ENCODE measurements around the gene METTL23.

METTL23 gene

GRCh38 chr17:76702076-76702475, 24.6 kb upstream of the METTL23 start:
- Histone ChIP-seq H3F3A (ENCODE audit: low read depth) (no peaks in the 10 kb centered on the region), H3K9me3 (ENCODE audit: insufficient read depth, low read depth, low read length) (no peaks in the 10 kb centered on the region), H3K9me2 (replicated peaks; ENCODE audit: low read depth, low read length) (no peaks in the 10 kb centered on the region), H3K27me3 (ENCODE audit: insufficient read depth, low read length, poor library complexity, severe bottlenecking) (no peaks in the 10 kb centered on the region), H3K4me3 (ENCODE audit: low read length, poor library complexity, severe bottlenecking) (no peak overlapping the region), H3K9ac (ENCODE audit: low read depth, low read length, poor library complexity, severe bottlenecking) (no peak overlapping the region), H3K79me2 (ENCODE audit: insufficient read depth, low read length) (no peaks in the 10 kb centered on the region), H3K4me2 (ENCODE audit: low read depth, low read length, poor library complexity, severe bottlenecking) (no peak overlapping the region), H3K36me3 (ENCODE audit: insufficient read depth, low read length) (no peaks in the 10 kb centered on the region), H2AFZ (ENCODE audit: low read length) (no peak overlapping the region), H3K4me1 (ENCODE audit: insufficient read depth, low read length, poor library complexity, severe bottlenecking) (no peaks in the 10 kb centered on the region), H4K20me1 (ENCODE audit: insufficient read depth, low read length, poor library complexity, severe bottlenecking) (no peaks in the 10 kb centered on the region)
- TF ChIP-seq, protein P1, sequence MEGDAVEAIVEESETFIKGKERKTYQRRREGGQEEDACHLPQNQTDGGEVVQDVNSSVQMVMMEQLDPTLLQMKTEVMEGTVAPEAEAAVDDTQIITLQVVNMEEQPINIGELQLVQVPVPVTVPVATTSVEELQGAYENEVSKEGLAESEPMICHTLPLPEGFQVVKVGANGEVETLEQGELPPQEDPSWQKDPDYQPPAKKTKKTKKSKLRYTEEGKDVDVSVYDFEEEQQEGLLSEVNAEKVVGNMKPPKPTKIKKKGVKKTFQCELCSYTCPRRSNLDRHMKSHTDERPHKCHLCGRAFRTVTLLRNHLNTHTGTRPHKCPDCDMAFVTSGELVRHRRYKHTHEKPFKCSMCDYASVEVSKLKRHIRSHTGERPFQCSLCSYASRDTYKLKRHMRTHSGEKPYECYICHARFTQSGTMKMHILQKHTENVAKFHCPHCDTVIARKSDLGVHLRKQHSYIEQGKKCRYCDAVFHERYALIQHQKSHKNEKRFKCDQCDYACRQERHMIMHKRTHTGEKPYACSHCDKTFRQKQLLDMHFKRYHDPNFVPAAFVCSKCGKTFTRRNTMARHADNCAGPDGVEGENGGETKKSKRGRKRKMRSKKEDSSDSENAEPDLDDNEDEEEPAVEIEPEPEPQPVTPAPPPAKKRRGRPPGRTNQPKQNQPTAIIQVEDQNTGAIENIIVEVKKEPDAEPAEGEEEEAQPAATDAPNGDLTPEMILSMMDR (conservative IDR thresholded peaks at IDR 0.05; ENCODE audit: low read length), result no peak
- TF ChIP-seq EZH2phosphoT487 (IDR thresholded peaks at IDR 0.05; ENCODE audit: borderline replicate concordance), result no peak

GRCh38 chr17:76702941-76703637, 23.6 kb upstream of the METTL23 start:
- TF ChIP-seq EZH2phosphoT487 (IDR thresholded peaks at IDR 0.05; ENCODE audit: borderline replicate concordance), result no peak
- TF ChIP-seq, protein P1 (conservative IDR thresholded peaks at IDR 0.05; ENCODE audit: low read length), result no peak
- Histone ChIP-seq H3K9ac (ENCODE audit: low read depth, low read length, poor library complexity, severe bottlenecking) (no peak overlapping the region), H3K9me3 (ENCODE audit: insufficient read depth, low read depth, low read length) (no peaks in the 10 kb centered on the region), H3K4me3 (ENCODE audit: low read length, poor library complexity, severe bottlenecking) (no peak overlapping the region), H3K4me1 (ENCODE audit: insufficient read depth, low read length, poor library complexity, severe bottlenecking) (no peaks in the 10 kb centered on the region), H2AFZ (ENCODE audit: low read length) (no peak overlapping the region), H3K9me2 (replicated peaks; ENCODE audit: low read depth, low read length) (no peaks in the 10 kb centered on the region), H3K27me3 (ENCODE audit: insufficient read depth, low read length, poor library complexity, severe bottlenecking) (no peaks in the 10 kb centered on the region), H4K20me1 (ENCODE audit: insufficient read depth, low read length, poor library complexity, severe bottlenecking) (no peaks in the 10 kb centered on the region), H3K36me3 (ENCODE audit: insufficient read depth, low read length) (no peaks in the 10 kb centered on the region), H3F3A (ENCODE audit: low read depth) (no peaks in the 10 kb centered on the region), H3K79me2 (ENCODE audit: insufficient read depth, low read length) (no peaks in the 10 kb centered on the region), H3K4me2 (ENCODE audit: low read depth, low read length, poor library complexity, severe bottlenecking) (no peak overlapping the region)

- Histone ChIP-seq H3K9ac (ENCODE audit: low read depth, low read length, poor library complexity, severe bottlenecking) (no peak overlapping the region), H3K79me2 (ENCODE audit: insufficient read depth, low read length) (no peaks in the 10 kb centered on the region), H3K4me2 (ENCODE audit: low read depth, low read length, poor library complexity, severe bottlenecking) (no peak overlapping the region), H3K36me3 (ENCODE audit: insufficient read depth, low read length) (no peaks in the 10 kb centered on the region), H3K27me3 (ENCODE audit: insufficient read depth, low read length, poor library complexity, severe bottlenecking) (no peaks in the 10 kb centered on the region), H3F3A (ENCODE audit: low read depth) (no peaks in the 10 kb centered on the region), H3K4me1 (ENCODE audit: insufficient read depth, low read length, poor library complexity, severe bottlenecking) (peaks cover 5% of the 10 kb centered on the region), H2AFZ (ENCODE audit: low read length) (no peak overlapping the region), H3K9me3 (ENCODE audit: insufficient read depth, low read depth, low read length) (no peaks in the 10 kb centered on the region), H4K20me1 (ENCODE audit: insufficient read depth, low read length, poor library complexity, severe bottlenecking) (no peaks in the 10 kb centered on the region), H3K4me3 (ENCODE audit: low read length, poor library complexity, severe bottlenecking) (no peak overlapping the region), H3K9me2 (replicated peaks; ENCODE audit: low read depth, low read length) (no peaks in the 10 kb centered on the region)
- no peak for TF ChIP-seq EZH2phosphoT487 (IDR thresholded peaks at IDR 0.05; ENCODE audit: borderline replicate concordance)
- TF ChIP-seq, protein P1 (conservative IDR thresholded peaks at IDR 0.05; ENCODE audit: low read length), result no peak
Measured at GRCh38 chr17:76704805-76705204, 21.8 kb upstream of the METTL23 start.
